Caco-2 (cell line): ENCODE results near the gene SPRTN. TPM values are rescaled to one million over a fixed set of nuclear protein-coding genes. Genes with fewer than 3 reads are reported as not detected.

Experiments used
- BruUV-seq: library from RNA; stranded (reverse); fragments of 400-500 nt; replicated peaks from 2 replicates; lab custom pipeline; 2021; lab: Mats Ljungman, UMichigan
- CTCF ChIA-PET: fragments of 300-600 bp; sonication (Branson Sonifier 250); formaldehyde crosslinking; loops from one replicate; lab custom pipeline; 2022; ENCODE audit warnings: antibody characterized with exemption; lab: Charles Lee
- POLR2A ChIA-PET: fragments of 300-600 bp; sonication (Branson Sonifier 250); formaldehyde crosslinking; loops from one replicate; lab custom pipeline; 2022; ENCODE audit warnings: antibody characterized with exemption; lab: Charles Lee
- DNase-seq, 2 experiments: peaks; one replicate each; pipeline versions ENCODE4 v3.0.0 to v3.0.0-alpha.2; 2020 to 2022
- H3K27me3 ChIP-seq: replicated peaks from 2 replicates; pipeline ENCODE4 v1.6.0; 2011; ENCODE audit warnings: low read length; ENCODE audit not compliant: control insufficient read depth, insufficient read depth
- H3K36me3 ChIP-seq: 2 replicates; pipeline ENCODE4 v1.5.1; 2011; ENCODE audit warnings: low read length; ENCODE audit not compliant: control insufficient read depth, insufficient read depth
- H3K4me1 ChIP-seq: fragments of 250-450 bp; sonication (Bioruptor Pico); 2 replicates; pipeline ENCODE4 v1.5.1; 2020; ENCODE audit warnings: mild to moderate bottlenecking
- H3K4me3 ChIP-seq: 2 replicates; pipeline ENCODE4 v1.5.1; 2011; ENCODE audit warnings: low read depth, mild to moderate bottlenecking, control low read depth, low read length
- H3K9me3 ChIP-seq: fragments of 250-450 bp; sonication (Bioruptor Pico); 2 replicates; pipeline ENCODE4 v1.5.1; 2020; ENCODE audit warnings: mild to moderate bottlenecking, moderate library complexity
- H3K27ac Mint-ChIP-seq: one replicate; pipeline ENCODE4 v1.8.0; 2022; ENCODE audit warnings: mixed read lengths; ENCODE audit not compliant: unreplicated experiment
- H3K27me3 Mint-ChIP-seq: one replicate; pipeline ENCODE4 v1.8.0; 2022; ENCODE audit warnings: mixed read lengths; ENCODE audit not compliant: insufficient read depth, unreplicated experiment
- H3K36me3 Mint-ChIP-seq: one replicate; pipeline ENCODE4 v1.8.0; 2022; ENCODE audit warnings: mild to moderate bottlenecking, mixed read lengths; ENCODE audit not compliant: insufficient read depth, unreplicated experiment
- H3K4me1 Mint-ChIP-seq: one replicate; pipeline ENCODE4 v1.8.0; 2022; ENCODE audit warnings: low read depth, mixed read lengths; ENCODE audit not compliant: unreplicated experiment
- H3K4me3 Mint-ChIP-seq: one replicate; pipeline ENCODE4 v1.8.0; 2022; ENCODE audit warnings: mild to moderate bottlenecking, moderate library complexity, mixed read lengths; ENCODE audit not compliant: unreplicated experiment
- H3K9me3 Mint-ChIP-seq: one replicate; pipeline ENCODE4 v1.8.0; 2022; ENCODE audit warnings: mixed read lengths; ENCODE audit not compliant: unreplicated experiment
- CTCF ChIP-seq, 2 experiments: fragments of 200-600 bp in 1 of 2; IDR thresholded peaks; 1 replicate in 1 of 2; 2 replicates in 1 of 2; pipeline versions ENCODE4 v1.5.1 to v1.8.0; 2011 to 2022; ENCODE audit warnings: antibody characterized with exemption in 1 of 2, control low read depth in 1 of 2, inconsistent platforms in 1 of 2, low read depth in 1 of 2, low read length in 1 of 2, mild to moderate bottlenecking in 1 of 2, moderate library complexity in 1 of 2; ENCODE audit not compliant: insufficient read depth in 1 of 2, severe bottlenecking in 1 of 2, unreplicated experiment in 1 of 2
- intact Hi-C: fragments of 100-400 bp; cut with micrococcal nuclease; formaldehyde crosslinking; loops from one replicate; pipeline ENCODE4 v1.10.0; 2022; ENCODE audit not compliant: unreplicated experiment
- total RNA-seq: library from RNA; stranded (reverse); gene quantifications from 2 replicates; pipeline ENCODE4 v1.2.3, GENCODE V29; 2022

SPRTN gene
- total RNA-seq, 1 experiment from 2014 or later: 21.3 TPM

DNA sequence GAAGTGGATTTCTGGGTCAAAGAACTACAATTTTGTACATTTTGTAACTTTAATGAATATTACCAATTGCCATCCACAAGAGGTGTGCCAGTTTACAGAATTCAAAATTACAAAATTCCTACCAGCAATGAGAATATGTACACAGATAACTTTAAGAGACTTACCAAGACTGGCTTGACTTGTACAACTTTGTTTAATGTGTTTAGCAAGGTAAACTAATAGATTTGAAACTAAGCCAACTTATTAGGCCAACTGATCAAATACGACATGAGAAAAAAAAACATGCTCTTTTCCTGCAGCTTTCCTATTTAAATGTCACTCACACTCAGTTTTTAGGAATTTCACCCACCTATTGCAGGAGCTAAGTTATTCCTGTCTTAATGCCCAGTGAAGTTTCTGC lies 11.8 kb upstream of the SPRTN start:
- no peak overlapping the region for H3K4me3 Mint-ChIP-seq
- H3K36me3 ChIP-seq: no peaks in the 10 kb centered on the region
- POLR2A ChIA-PET: no interaction called here
- H3K4me1 Mint-ChIP-seq: no peaks in the 10 kb centered on the region
- H3K36me3 Mint-ChIP-seq: no peaks in the 10 kb centered on the region
- H3K9me3 Mint-ChIP-seq: no peaks in the 10 kb centered on the region
- H3K4me1 ChIP-seq: no peaks in the 10 kb centered on the region
- no peaks in the 10 kb centered on the region; the same call in 1 of the 2 replicates for H3K27me3 ChIP-seq
- CTCF ChIA-PET: no interaction called here
- DNase-seq: no peak
- no peak for TF ChIP-seq CTCF (IDR thresholded peaks at IDR 0.05; ENCODE audit: insufficient read depth in 1 of 2, low read depth in 1 of 2, low read length in 1 of 2, severe bottlenecking in 1 of 2, unreplicated experiment in 1 of 2)
- H3K9me3 ChIP-seq: no peaks in the 10 kb centered on the region
- intact Hi-C loops: no loop called here
- H3K4me3 ChIP-seq: no peak overlapping the region
- H3K27ac Mint-ChIP-seq: no peak overlapping the region
- H3K27me3 Mint-ChIP-seq: no peaks in the 10 kb centered on the region
- BruUV-seq: no TSS peak

DNA sequence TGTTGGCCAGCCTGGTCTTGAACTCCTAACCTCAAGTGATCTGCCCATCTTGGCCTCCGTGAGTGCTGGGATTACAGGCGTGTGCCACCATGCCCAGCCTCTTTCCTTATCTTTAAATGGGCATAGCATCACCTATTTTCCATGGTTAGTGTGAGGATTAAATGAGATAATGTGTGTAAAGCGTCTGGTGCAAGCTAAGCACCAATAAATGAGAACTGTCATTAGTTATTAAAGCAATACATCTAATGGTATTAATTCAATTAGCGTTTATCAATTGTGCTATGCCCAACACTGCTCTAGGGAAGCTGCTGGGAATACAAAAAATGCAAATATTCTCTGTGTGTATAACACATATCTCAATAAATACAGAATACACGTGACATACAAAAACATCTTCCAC lies 10.5 kb upstream of the SPRTN start:
- no peaks in the 10 kb centered on the region for H3K9me3 ChIP-seq
- intact Hi-C loops: no loop called here
- no peaks in the 10 kb centered on the region for H3K4me1 ChIP-seq
- BruUV-seq: no TSS peak
- no peak overlapping the region for H3K4me3 ChIP-seq
- no peaks in the 10 kb centered on the region; the same call in 1 of the 2 replicates for H3K27me3 ChIP-seq
- Mint-ChIP-seq H3K36me3 (no peaks in the 10 kb centered on the region), H3K9me3 (no peaks in the 10 kb centered on the region), H3K4me3 (no peak overlapping the region), H3K4me1 (no peaks in the 10 kb centered on the region), H3K27me3 (no peaks in the 10 kb centered on the region), H3K27ac (no peak overlapping the region)
- ChIA-PET CTCF (no interaction called here), POLR2A (no interaction called here)
- H3K36me3 ChIP-seq: no peaks in the 10 kb centered on the region
- TF ChIP-seq CTCF (IDR thresholded peaks at IDR 0.05; ENCODE audit: insufficient read depth in 1 of 2, low read depth in 1 of 2, low read length in 1 of 2, severe bottlenecking in 1 of 2, unreplicated experiment in 1 of 2): no peak
- DNase-seq: no peak

GRCh38 chr1:231329483-231329882 lies 8.6 kb upstream of the SPRTN start:
- peaks cover 6% of the 10 kb centered on the region for H3K4me1 ChIP-seq
- intact Hi-C loops: no loop called here

More at GRCh38 chr1:231329483-231329882, 8.6 kb upstream of the SPRTN start:
- no peak for TF ChIP-seq CTCF (IDR thresholded peaks at IDR 0.05; ENCODE audit: insufficient read depth in 1 of 2, low read depth in 1 of 2, low read length in 1 of 2, severe bottlenecking in 1 of 2, unreplicated experiment in 1 of 2)
- H3K36me3 Mint-ChIP-seq: no peaks in the 10 kb centered on the region
- H3K4me3 ChIP-seq: no peak overlapping the region
- no peak overlapping the region for H3K4me3 Mint-ChIP-seq
- ChIA-PET CTCF (no interaction called here), POLR2A (no interaction called here)
- H3K27me3 ChIP-seq: no peaks in the 10 kb centered on the region
- no peaks in the 10 kb centered on the region for H3K9me3 Mint-ChIP-seq
- no TSS peak for BruUV-seq
- no peaks in the 10 kb centered on the region for H3K9me3 ChIP-seq
- no peaks in the 10 kb centered on the region for H3K4me1 Mint-ChIP-seq
- DNase-seq: no peak
- no peaks in the 10 kb centered on the region for H3K27me3 Mint-ChIP-seq
- no peak overlapping the region for H3K27ac Mint-ChIP-seq
- H3K36me3 ChIP-seq: no peaks in the 10 kb centered on the region
